RWPE2 (cell line): ENCODE results near the gene SACM1L.

Experiments
- ATAC-seq: fragments of 200-7000 bp; cut with Tn5 transposase; 3 replicates; pipeline ENCODE4 v1.9.1; 2021; ENCODE audit warnings: low read depth
- DNase-seq: peaks from one replicate; pipeline ENCODE4 v3.0.0-alpha.2; 2020; ENCODE audit warnings: low spot score
- H3K27ac ChIP-seq: fragments of 450-650 bp; 2 replicates; pipeline ENCODE4 v1.5.1; 2017; ENCODE audit warnings: mild to moderate bottlenecking; ENCODE audit not compliant: poor library complexity, severe bottlenecking
- H3K27me3 ChIP-seq: fragments of 250-450 bp; sonication (Bioruptor Pico); 2 replicates; pipeline ENCODE4 v1.5.1; 2021; ENCODE audit warnings: mild to moderate bottlenecking, moderate library complexity; ENCODE audit not compliant: insufficient read depth, poor library complexity, severe bottlenecking
- H3K36me3 ChIP-seq: fragments of 250-450 bp; sonication (Bioruptor Pico); 2 replicates; pipeline ENCODE4 v1.5.1; 2020; ENCODE audit warnings: low read depth, mild to moderate bottlenecking, moderate library complexity
- H3K4me1 ChIP-seq: fragments of 250-450 bp; sonication (Bioruptor Pico); 2 replicates; pipeline ENCODE4 v1.5.1; 2021; ENCODE audit warnings: mild to moderate bottlenecking, moderate library complexity; ENCODE audit not compliant: insufficient read depth, poor library complexity, severe bottlenecking
- H3K4me3 ChIP-seq: fragments of 250-450 bp; sonication (Bioruptor Pico); 2 replicates; pipeline ENCODE4 v1.5.1; 2021; ENCODE audit warnings: mild to moderate bottlenecking, moderate library complexity; ENCODE audit not compliant: severe bottlenecking
- H3K9me3 ChIP-seq: fragments of 250-450 bp; sonication (Bioruptor Pico); 2 replicates; pipeline ENCODE4 v1.5.1; 2021; ENCODE audit warnings: mild to moderate bottlenecking, moderate library complexity; ENCODE audit not compliant: severe bottlenecking
- CTCF ChIP-seq: fragments of 450-650 bp; IDR thresholded peaks from one replicate; pipeline ENCODE4 v1.5.1; 2017; ENCODE audit warnings: mild to moderate bottlenecking, moderate library complexity; ENCODE audit not compliant: poor library complexity, severe bottlenecking

SACM1L gene

GRCh38 chr3:45719655-45720487 lies 30.7 kb downstream of the SACM1L start:
- H3K27ac ChIP-seq: no peak overlapping the region
- no peaks in the 10 kb centered on the region for H3K9me3 ChIP-seq
- ATAC-seq (no peak), DNase-seq (no peak)
- no peak overlapping the region for H3K4me3 ChIP-seq
- TF ChIP-seq CTCF: no peak
- no peaks in the 10 kb centered on the region for H3K27me3 ChIP-seq
- H3K36me3 ChIP-seq: peaks cover 50% of the 10 kb centered on the region
- H3K4me1 ChIP-seq: no peaks in the 10 kb centered on the region

- Histone ChIP-seq H3K9me3 (no peaks in the 10 kb centered on the region), H3K27me3 (no peaks in the 10 kb centered on the region), H3K36me3 (peaks cover 57% of the 10 kb centered on the region), H3K27ac (no peak overlapping the region), H3K4me1 (no peaks in the 10 kb centered on the region), H3K4me3 (no peak overlapping the region)
- ATAC-seq: no peak
- no peak for DNase-seq
- no peak for TF ChIP-seq CTCF
These were observed 35.7 kb downstream of the SACM1L start for GRCh38 chr3:45724911-45725310.

GRCh38 chr3:45729614-45730013 lies 40.4 kb downstream of the SACM1L start:
- H3K36me3 ChIP-seq: peaks cover 64% of the 10 kb centered on the region
- H3K27ac ChIP-seq: no peak overlapping the region
- H3K4me3 ChIP-seq: no peak overlapping the region
- H3K4me1 ChIP-seq: no peaks in the 10 kb centered on the region
- H3K9me3 ChIP-seq: no peaks in the 10 kb centered on the region
- DNase-seq (no peak), ATAC-seq (no peak)
- H3K27me3 ChIP-seq: no peaks in the 10 kb centered on the region
- TF ChIP-seq CTCF: no peak

- no peak overlapping the region for H3K4me3 ChIP-seq
- H3K9me3 ChIP-seq: no peaks in the 10 kb centered on the region
- no peak for ATAC-seq
- H3K27ac ChIP-seq: no peak overlapping the region
- no peak for DNase-seq
- TF ChIP-seq CTCF: no peak
- H3K4me1 ChIP-seq: no peaks in the 10 kb centered on the region
- no peaks in the 10 kb centered on the region for H3K27me3 ChIP-seq
- H3K36me3 ChIP-seq: peaks cover 66% of the 10 kb centered on the region
These were observed 41.4 kb downstream of the SACM1L start for GRCh38 chr3:45730409-45731154.
